SH-SY5Y (cell line): ENCODE data around the gene TRIM44.

Experiments used
- GATA2 ChIP-seq: IDR thresholded peaks from 2 replicates; pipeline ENCODE4 v1.6.1; 2011; ENCODE audit warnings: mild to moderate bottlenecking, low read depth, low read length
- GATA3 ChIP-seq: IDR thresholded peaks from 2 replicates; pipeline ENCODE4 v1.6.1; 2011; ENCODE audit warnings: low read depth, mild to moderate bottlenecking, low read length, moderate library complexity

DNA sequence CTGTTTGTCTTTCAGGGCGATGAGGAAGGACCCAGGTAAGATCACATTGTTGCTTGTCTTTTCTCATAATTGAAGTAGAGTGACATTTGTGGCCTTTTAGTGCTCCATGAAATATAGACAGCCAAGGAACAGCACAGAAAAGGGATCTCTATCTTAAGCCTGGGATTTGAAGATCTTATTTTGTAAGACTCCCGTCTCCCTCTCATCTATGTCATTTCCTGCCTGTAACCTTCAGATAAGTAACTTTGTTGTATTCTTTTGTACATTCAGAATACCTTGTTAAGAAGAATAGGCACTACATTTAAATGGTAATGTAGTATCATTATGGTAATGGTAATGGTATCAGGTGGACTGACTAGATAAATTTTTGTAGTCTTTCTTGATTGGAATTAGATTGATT is 72.8 kb downstream of the TRIM44 start:
- no peak for TF ChIP-seq GATA3
- TF ChIP-seq GATA2, result no peak
